ENCODE results near the gene ENDOU. TPM values are rescaled to one million over a fixed set of nuclear protein-coding genes. Genes with fewer than 3 reads are reported as not detected.

Gene ENDOU
- total RNA-seq, 1 experiment from 2014 or later: not detected

DNA sequence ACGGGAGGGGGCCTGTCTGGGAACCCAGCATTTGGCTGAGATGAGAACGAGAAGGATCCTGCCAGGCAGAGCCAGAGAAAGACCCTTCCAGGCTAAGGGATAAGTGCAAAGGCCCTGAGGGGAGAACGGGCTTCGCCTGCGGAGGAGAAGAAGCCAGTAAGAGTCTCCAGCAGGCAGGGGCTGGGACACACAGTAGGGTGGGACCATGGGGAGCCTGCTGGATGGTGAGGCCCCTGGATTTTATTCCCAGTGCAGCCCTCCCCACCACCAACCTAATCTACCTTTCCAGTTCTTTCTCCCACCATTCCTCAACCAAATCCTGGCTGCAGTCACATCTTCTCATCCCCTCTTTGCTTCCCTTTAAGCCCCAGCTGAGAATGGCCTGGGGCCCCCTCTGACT is 20.8 kb upstream of the ENDOU start:
- no peaks in the 10 kb centered on the region for H3K36me3 ChIP-seq (ENCODE audit: control insufficient read depth in 1 of 2, insufficient read depth in 2 of 2, low read length in 2 of 2)
- RAD21 ChIA-PET (ENCODE audit: low non-redundant PET in 1 of 2, low total read pairs in 2 of 2, uncharacterized antibody in 2 of 2, unreplicated experiment in 2 of 2): no interaction called here
- H3K4me2 ChIP-seq (ENCODE audit: low read length): no peak overlapping the region
- CTCF ChIA-PET: no interaction called here
- POLR2A ChIA-PET: no interaction called here
- H3K27ac ChIP-seq (ENCODE audit: low read depth, low read length): no peak overlapping the region
- no peak overlapping the region for H3K9ac ChIP-seq (ENCODE audit: low read length)
- H4K20me1 ChIP-seq (ENCODE audit: insufficient read depth): no peaks in the 10 kb centered on the region
- ATAC-seq (no peak), DNase-seq (ENCODE audit: low read depth, low spot score) (no peak)
- no peak overlapping the region for H3K4me3 ChIP-seq (replicated peaks in 1 of 2; ENCODE audit: low read depth in 1 of 2, low read length in 2 of 2)
- intact Hi-C loops (cut with micrococcal nuclease): no loop called here
- no peaks in the 10 kb centered on the region for H3K9me2 ChIP-seq (ENCODE audit: insufficient read depth)
- H3K4me1 ChIP-seq (ENCODE audit: control insufficient read depth in 1 of 2, insufficient read depth in 2 of 2, low read length in 2 of 2): peaks cover 14 to 23% of the 10 kb centered on the region in 2 experiments
- BruUV-seq (replicated peaks): no TSS peak
- H3K79me2 ChIP-seq (ENCODE audit: insufficient read depth, low read length): no peaks in the 10 kb centered on the region
- no peak for TF ChIP-seq JUND (IDR thresholded peaks at IDR 0.05)
- no peak for TF ChIP-seq TCF7L2 (IDR thresholded peaks at IDR 0.05; ENCODE audit: borderline replicate concordance, extremely low read depth, insufficient read depth, insufficient read length)
- no peak for TF ChIP-seq CBX3 (IDR thresholded peaks at IDR 0.05; ENCODE audit: low read depth)
- TF ChIP-seq, protein P1, sequence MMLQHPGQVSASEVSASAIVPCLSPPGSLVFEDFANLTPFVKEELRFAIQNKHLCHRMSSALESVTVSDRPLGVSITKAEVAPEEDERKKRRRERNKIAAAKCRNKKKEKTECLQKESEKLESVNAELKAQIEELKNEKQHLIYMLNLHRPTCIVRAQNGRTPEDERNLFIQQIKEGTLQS (IDR thresholded peaks at IDR 0.05): no peak
- no peak for TF ChIP-seq EGR1 (IDR thresholded peaks at IDR 0.05; ENCODE audit: low read depth)
- TF ChIP-seq YY1 (IDR thresholded peaks at IDR 0.05; ENCODE audit: extremely low read depth, insufficient replicate concordance, low read depth, low read length): no peak
- TF ChIP-seq, protein P2, sequence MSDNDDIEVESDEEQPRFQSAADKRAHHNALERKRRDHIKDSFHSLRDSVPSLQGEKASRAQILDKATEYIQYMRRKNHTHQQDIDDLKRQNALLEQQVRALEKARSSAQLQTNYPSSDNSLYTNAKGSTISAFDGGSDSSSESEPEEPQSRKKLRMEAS (IDR thresholded peaks at IDR 0.05): no peak
- TF ChIP-seq SRF (IDR thresholded peaks at IDR 0.05; ENCODE audit: low read depth): no peak
- no peak for TF ChIP-seq CEBPB (IDR thresholded peaks at IDR 0.05; ENCODE audit: low read depth)
- no peak for TF ChIP-seq SIN3A (IDR thresholded peaks at IDR 0.05; ENCODE audit: low read depth)
- no peak for TF ChIP-seq ZFX (IDR thresholded peaks at IDR 0.05)
- TF ChIP-seq FOSL1 (IDR thresholded peaks at IDR 0.05; ENCODE audit: low read depth): no peak
- H2AFZ ChIP-seq (ENCODE audit: low read depth, low read length, poor library complexity, severe bottlenecking): no peak overlapping the region
- H3K27me3 ChIP-seq (ENCODE audit: insufficient read depth, low read length): no peaks in the 10 kb centered on the region
- no peaks in the 10 kb centered on the region for H3K9me3 ChIP-seq (ENCODE audit: control insufficient read depth in 1 of 2, insufficient read depth in 1 of 2, low read depth in 1 of 2, low read length in 2 of 2)

DNA sequence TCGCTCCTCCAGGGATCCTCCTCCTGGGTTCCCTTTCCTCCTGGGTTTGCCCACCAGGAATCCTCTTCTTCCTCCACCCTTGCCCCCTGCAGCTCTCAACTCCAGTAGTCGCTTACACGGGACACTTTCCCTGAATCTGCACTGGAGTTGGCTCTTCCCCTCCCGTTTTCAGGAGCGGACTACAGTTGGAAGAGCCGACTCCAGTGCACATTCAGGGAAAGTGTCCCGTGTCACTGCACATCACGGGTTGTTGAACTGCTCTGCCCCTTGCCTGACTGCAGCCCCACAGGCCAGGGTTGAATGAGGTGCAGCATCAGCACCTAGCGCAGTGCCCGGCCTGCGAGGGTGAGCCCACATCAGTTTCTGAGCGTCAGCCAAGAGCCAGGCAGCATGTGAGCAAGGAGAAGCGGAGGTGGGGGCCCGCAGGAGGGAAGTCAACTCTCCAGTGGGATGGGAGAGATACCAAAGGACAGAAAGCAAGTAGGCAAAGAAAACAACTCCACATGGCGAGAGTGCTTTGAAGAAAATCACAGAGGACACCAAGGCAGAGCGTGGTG is 20.3 kb upstream of the ENDOU start:
- intact Hi-C loops (cut with micrococcal nuclease): no loop called here
- Histone ChIP-seq H3K9ac (ENCODE audit: low read length) (no peak overlapping the region), H2AFZ (ENCODE audit: low read depth, low read length, poor library complexity, severe bottlenecking) (no peak overlapping the region), H3K79me2 (ENCODE audit: insufficient read depth, low read length) (no peaks in the 10 kb centered on the region), H3K27ac (ENCODE audit: low read depth, low read length) (no peak overlapping the region), H3K4me1 (ENCODE audit: control insufficient read depth in 1 of 2, insufficient read depth in 2 of 2, low read length in 2 of 2) (peaks cover 19 to 28% of the 10 kb centered on the region in 2 experiments), H3K27me3 (ENCODE audit: insufficient read depth, low read length) (no peaks in the 10 kb centered on the region), H3K9me3 (ENCODE audit: control insufficient read depth in 1 of 2, insufficient read depth in 1 of 2, low read depth in 1 of 2, low read length in 2 of 2) (no peaks in the 10 kb centered on the region), H3K4me2 (ENCODE audit: low read length) (no peak overlapping the region), H3K4me3 (replicated peaks in 1 of 2; ENCODE audit: low read depth in 1 of 2, low read length in 2 of 2) (no peak overlapping the region), H4K20me1 (ENCODE audit: insufficient read depth) (no peaks in the 10 kb centered on the region), H3K9me2 (ENCODE audit: insufficient read depth) (no peaks in the 10 kb centered on the region), H3K36me3 (ENCODE audit: control insufficient read depth in 1 of 2, insufficient read depth in 2 of 2, low read length in 2 of 2) (no peaks in the 10 kb centered on the region)
- CTCF ChIA-PET: interaction anchor here (4.4 to 6.2 kb wide), 4 partner anchors 10 to 93 kb away, joined by 70 to 197 read pairs (median 120); partner anchors contain the start of gene RAPGEF3
- POLR2A ChIA-PET: no interaction called here
- DNase-seq (ENCODE audit: low read depth, low spot score) (no peak), ATAC-seq (no peak)
- BruUV-seq (replicated peaks): no TSS peak
- RAD21 ChIA-PET (ENCODE audit: low non-redundant PET in 1 of 2, low total read pairs in 2 of 2, uncharacterized antibody in 2 of 2, unreplicated experiment in 2 of 2): interaction anchor here in 1 of 2 experiments (5.5 kb wide), 1 partner anchor 21 kb away, joined by 61 read pairs; no protein-coding TSS in a partner anchor
- TF ChIP-seq, protein P3, sequence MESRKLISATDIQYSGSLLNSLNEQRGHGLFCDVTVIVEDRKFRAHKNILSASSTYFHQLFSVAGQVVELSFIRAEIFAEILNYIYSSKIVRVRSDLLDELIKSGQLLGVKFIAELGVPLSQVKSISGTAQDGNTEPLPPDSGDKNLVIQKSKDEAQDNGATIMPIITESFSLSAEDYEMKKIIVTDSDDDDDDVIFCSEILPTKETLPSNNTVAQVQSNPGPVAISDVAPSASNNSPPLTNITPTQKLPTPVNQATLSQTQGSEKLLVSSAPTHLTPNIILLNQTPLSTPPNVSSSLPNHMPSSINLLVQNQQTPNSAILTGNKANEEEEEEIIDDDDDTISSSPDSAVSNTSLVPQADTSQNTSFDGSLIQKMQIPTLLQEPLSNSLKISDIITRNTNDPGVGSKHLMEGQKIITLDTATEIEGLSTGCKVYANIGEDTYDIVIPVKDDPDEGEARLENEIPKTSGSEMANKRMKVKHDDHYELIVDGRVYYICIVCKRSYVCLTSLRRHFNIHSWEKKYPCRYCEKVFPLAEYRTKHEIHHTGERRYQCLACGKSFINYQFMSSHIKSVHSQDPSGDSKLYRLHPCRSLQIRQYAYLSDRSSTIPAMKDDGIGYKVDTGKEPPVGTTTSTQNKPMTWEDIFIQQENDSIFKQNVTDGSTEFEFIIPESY (IDR thresholded peaks at IDR 0.05; ENCODE audit: extremely low read depth, insufficient replicate concordance, low read length): no peak
- TF ChIP-seq ELF1 (IDR thresholded peaks at IDR 0.05; ENCODE audit: borderline replicate concordance, low read depth) (no peak), YY1 (IDR thresholded peaks at IDR 0.05; ENCODE audit: extremely low read depth, insufficient replicate concordance, low read depth, low read length) (no peak), EZH2 (IDR thresholded peaks at IDR 0.05) (no peak), POLR2A (IDR thresholded peaks at IDR 0.05; ENCODE audit: borderline replicate concordance, extremely low read depth, insufficient read depth, insufficient read length) (no peak), ZNF274 (IDR thresholded peaks at IDR 0.05; ENCODE audit: low read depth, low read length) (no peak), POLR2AphosphoS5 (IDR thresholded peaks at IDR 0.05; ENCODE audit: low read depth, low read length) (no peak), ZFX (IDR thresholded peaks at IDR 0.05) (no peak), SP1 (IDR thresholded peaks at IDR 0.05; ENCODE audit: low read depth) (no peak), FOSL1 (IDR thresholded peaks at IDR 0.05; ENCODE audit: low read depth) (no peak), SRF (IDR thresholded peaks at IDR 0.05; ENCODE audit: low read depth) (no peak)
- TF ChIP-seq, protein P1 (IDR thresholded peaks at IDR 0.05): no peak
